DOHH2 (cell line): ENCODE data around the gene ITPRID2.

Source experiments
- H3F3A ChIP-seq: fragments of 200-600 bp; sonication (generic), shearing (Covaris generic); 2 replicates; pipeline ENCODE4 v1.6.0; 2016; ENCODE audit warnings: antibody characterized with exemption, mild to moderate bottlenecking; ENCODE audit not compliant: control insufficient read depth, insufficient read depth
- H3K27ac ChIP-seq: fragments of 200-600 bp; sonication (generic); 2 replicates; pipeline ENCODE4 v1.5.1; 2014; ENCODE audit warnings: low read depth, mild to moderate bottlenecking, low read length, moderate library complexity
- H3K27me3 ChIP-seq: fragments of 200-600 bp; sonication (generic); 2 replicates; pipeline ENCODE4 v1.6.1; 2014; ENCODE audit warnings: mild to moderate bottlenecking, low read length, mixed read lengths; ENCODE audit not compliant: control insufficient read depth
- H3K36me3 ChIP-seq: fragments of 200-600 bp; sonication (generic); 2 replicates; pipeline ENCODE4 v1.6.1; 2014; ENCODE audit warnings: mild to moderate bottlenecking, low read length, moderate library complexity, mixed read lengths; ENCODE audit not compliant: control insufficient read depth
- H3K4me1 ChIP-seq: fragments of 200-600 bp; sonication (generic); 2 replicates; pipeline ENCODE4 v1.6.1; 2014; ENCODE audit warnings: mild to moderate bottlenecking, low read length, mixed read lengths; ENCODE audit not compliant: control insufficient read depth
- H3K4me2 ChIP-seq: fragments of 200-600 bp; sonication (generic); 2 replicates; pipeline ENCODE4 v1.6.0; 2014; ENCODE audit warnings: mild to moderate bottlenecking, low read length, moderate library complexity
- H3K4me3 ChIP-seq: fragments of 200-600 bp; sonication (generic); 2 replicates; pipeline ENCODE4 v1.5.1; 2014; ENCODE audit warnings: mild to moderate bottlenecking, low read length, mixed read lengths
- H3K79me2 ChIP-seq: fragments of 200-600 bp; sonication (generic); 2 replicates; pipeline ENCODE4 v1.6.1; 2014; ENCODE audit warnings: mild to moderate bottlenecking, low read length, mixed read lengths; ENCODE audit not compliant: control insufficient read depth
- H3K9me2 ChIP-seq: fragments of 200-600 bp; sonication (generic); replicated peaks from 2 replicates; pipeline ENCODE4 v1.6.1; 2014; ENCODE audit warnings: mild to moderate bottlenecking, low read length, mixed read lengths; ENCODE audit not compliant: control insufficient read depth
- H3K9me3 ChIP-seq: fragments of 200-600 bp; sonication (generic); 2 replicates; pipeline ENCODE4 v1.6.1; 2014; ENCODE audit warnings: antibody characterized with exemption, low read length, mixed read lengths; ENCODE audit not compliant: control insufficient read depth, insufficient read depth
- H4K20me1 ChIP-seq: fragments of 200-600 bp; sonication (generic); 2 replicates; pipeline ENCODE4 v1.6.0; 2014; ENCODE audit warnings: low read depth, mild to moderate bottlenecking, antibody characterized with exemption, low read length, moderate library complexity; ENCODE audit not compliant: control insufficient read depth, insufficient read depth
- EZH2phosphoT487 ChIP-seq: fragments of 200-600 bp; sonication (generic); IDR thresholded peaks from 2 replicates; pipeline ENCODE4 v1.6.1; 2017; ENCODE audit warnings: borderline replicate concordance, mild to moderate bottlenecking, antibody characterized with exemption, low read length, moderate library complexity, mixed read lengths
- TF ChIP-seq, protein P1 (sequence below): fragments of 200-600 bp; sonication (generic); IDR thresholded peaks from one replicate; pipeline ENCODE4 v1.5.1; 2014; ENCODE audit warnings: antibody characterized with exemption, mild to moderate bottlenecking, low read depth, low read length; ENCODE audit not compliant: poor library complexity, severe bottlenecking

Gene ITPRID2

GRCh38 chr2:181849601-181850000 lies 41.9 kb upstream of the ITPRID2 start:
- no peaks in the 10 kb centered on the region for H3K79me2 ChIP-seq
- no peak overlapping the region for H3K27ac ChIP-seq
- H3K36me3 ChIP-seq, result no peaks in the 10 kb centered on the region
- H4K20me1 ChIP-seq, result no peaks in the 10 kb centered on the region
- no peaks in the 10 kb centered on the region for H3F3A ChIP-seq
- no peaks in the 10 kb centered on the region for H3K9me2 ChIP-seq
- no peak overlapping the region for H3K4me3 ChIP-seq
- TF ChIP-seq EZH2phosphoT487, result no peak
- TF ChIP-seq, protein P1, sequence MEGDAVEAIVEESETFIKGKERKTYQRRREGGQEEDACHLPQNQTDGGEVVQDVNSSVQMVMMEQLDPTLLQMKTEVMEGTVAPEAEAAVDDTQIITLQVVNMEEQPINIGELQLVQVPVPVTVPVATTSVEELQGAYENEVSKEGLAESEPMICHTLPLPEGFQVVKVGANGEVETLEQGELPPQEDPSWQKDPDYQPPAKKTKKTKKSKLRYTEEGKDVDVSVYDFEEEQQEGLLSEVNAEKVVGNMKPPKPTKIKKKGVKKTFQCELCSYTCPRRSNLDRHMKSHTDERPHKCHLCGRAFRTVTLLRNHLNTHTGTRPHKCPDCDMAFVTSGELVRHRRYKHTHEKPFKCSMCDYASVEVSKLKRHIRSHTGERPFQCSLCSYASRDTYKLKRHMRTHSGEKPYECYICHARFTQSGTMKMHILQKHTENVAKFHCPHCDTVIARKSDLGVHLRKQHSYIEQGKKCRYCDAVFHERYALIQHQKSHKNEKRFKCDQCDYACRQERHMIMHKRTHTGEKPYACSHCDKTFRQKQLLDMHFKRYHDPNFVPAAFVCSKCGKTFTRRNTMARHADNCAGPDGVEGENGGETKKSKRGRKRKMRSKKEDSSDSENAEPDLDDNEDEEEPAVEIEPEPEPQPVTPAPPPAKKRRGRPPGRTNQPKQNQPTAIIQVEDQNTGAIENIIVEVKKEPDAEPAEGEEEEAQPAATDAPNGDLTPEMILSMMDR, result no peak
- H3K9me3 ChIP-seq, result no peaks in the 10 kb centered on the region
- no peaks in the 10 kb centered on the region for H3K27me3 ChIP-seq
- no peak overlapping the region for H3K4me2 ChIP-seq
- peaks cover 15% of the 10 kb centered on the region for H3K4me1 ChIP-seq

DNA sequence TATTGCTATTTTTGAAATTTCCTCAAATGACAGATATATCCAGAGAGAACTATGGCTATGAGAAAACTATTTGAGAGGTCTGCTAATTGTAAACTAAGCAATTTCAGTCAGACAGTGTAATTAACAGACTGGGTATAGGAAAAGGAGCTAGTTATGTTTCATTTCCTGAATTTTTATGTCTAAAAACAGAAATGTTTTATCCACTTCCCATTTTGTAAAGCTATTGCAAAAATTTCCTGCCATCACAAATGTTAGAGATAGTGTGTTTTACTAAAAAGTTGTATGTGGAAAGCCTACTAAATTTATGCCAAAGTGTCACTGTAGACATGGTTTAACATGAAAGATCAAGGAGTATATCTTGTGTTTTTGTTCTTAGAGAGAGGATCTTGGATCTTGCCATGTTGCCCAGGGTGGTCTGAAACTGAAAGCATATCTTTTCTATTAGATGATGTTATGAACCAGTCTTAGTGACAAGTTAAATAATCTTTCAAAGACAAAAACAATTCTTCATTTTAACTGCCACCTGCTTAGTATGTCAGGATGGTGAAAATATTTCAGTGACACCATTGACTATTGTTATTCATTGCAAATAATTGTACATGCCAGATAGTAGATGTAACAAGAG lies 40.5 kb upstream of the ITPRID2 start:
- H3F3A ChIP-seq, result no peaks in the 10 kb centered on the region
- peaks cover 15% of the 10 kb centered on the region for H3K4me1 ChIP-seq
- H3K9me3 ChIP-seq, result no peaks in the 10 kb centered on the region
- H3K4me3 ChIP-seq, result peak overlapping the region; percentile 48
- H3K9me2 ChIP-seq, result no peaks in the 10 kb centered on the region
- peak overlapping the region; percentile 57 for H3K4me2 ChIP-seq
- no peaks in the 10 kb centered on the region for H3K27me3 ChIP-seq
- H3K79me2 ChIP-seq, result no peaks in the 10 kb centered on the region
- H4K20me1 ChIP-seq, result no peaks in the 10 kb centered on the region
- TF ChIP-seq, protein P1, result no peak
- no peak for TF ChIP-seq EZH2phosphoT487
- peak overlapping the region; percentile 23 for H3K27ac ChIP-seq
- no peaks in the 10 kb centered on the region for H3K36me3 ChIP-seq

GRCh38 chr2:181851726-181852125 lies 39.8 kb upstream of the ITPRID2 start:
- TF ChIP-seq EZH2phosphoT487, result no peak
- TF ChIP-seq, protein P1, result no peak
- Histone ChIP-seq H3K27ac (peak overlapping the region; percentile 23; the same call in 1 of the 2 replicates), H3K4me1 (peaks cover 15% of the 10 kb centered on the region), H4K20me1 (no peaks in the 10 kb centered on the region), H3K9me2 (no peaks in the 10 kb centered on the region), H3K4me3 (peak overlapping the region; percentile 48; the same call in 1 of the 2 replicates), H3K36me3 (no peaks in the 10 kb centered on the region), H3K27me3 (no peaks in the 10 kb centered on the region), H3K4me2 (peak overlapping the region; percentile 57), H3K9me3 (no peaks in the 10 kb centered on the region), H3F3A (no peaks in the 10 kb centered on the region), H3K79me2 (no peaks in the 10 kb centered on the region)
